Neural cell (in vitro differentiated cells): ENCODE data around the gene MAML2.

Experiments used
- EP300 ChIP-seq: fragments of 450-650 bp; conservative IDR thresholded peaks from 2 replicates; pipeline ENCODE4 v1.6.1; 2014; ENCODE audit warnings: antibody characterized with exemption, mild to moderate bottlenecking, moderate library complexity; ENCODE audit not compliant: poor library complexity, severe bottlenecking
- EZH2 ChIP-seq: fragments of 200-600, 300-800 bp; shearing (Covaris generic), sonication (generic); IDR thresholded peaks from 2 replicates; pipeline ENCODE4 v1.6.1; 2014; ENCODE audit warnings: antibody characterized with exemption, low read length, borderline replicate concordance, mild to moderate bottlenecking; ENCODE audit not compliant: insufficient read depth, poor library complexity, severe bottlenecking

- TF ChIP-seq EP300 (no peak), EZH2 (no peak)
Measured at GRCh38 chr11:96004862-96005261, 338.1 kb downstream of the MAML2 start.
